HEK293 (cell line): ENCODE results near the gene HOXD3.

Source experiments
- CTCF ChIA-PET: fragments of 350-600 bp; formaldehyde crosslinking; extraction: SDS; loops from one replicate; lab custom pipeline; 2021; ENCODE audit warnings: antibody characterized with exemption; lab: Yijun Ruan, JAX
- POLR2A ChIA-PET: fragments of 300-600 bp; formaldehyde crosslinking; extraction: SDS; loops from one replicate; lab custom pipeline; 2020; ENCODE audit warnings: antibody characterized with exemption, inconsistent platforms; lab: Yijun Ruan, JAX
- H3K27ac ChIP-seq: fragments of 200-500 bp; sonication (Bioruptor generic); 2 replicates; pipeline ENCODE4 v1.5.1; 2014; ENCODE audit warnings: low read depth, low read length, control low read depth, inconsistent platforms; ENCODE audit errors: extremely low read depth
- H3K36me3 ChIP-seq, 2 experiments: fragments of 200-500 bp in 1 of 2; sonication (Bioruptor generic) in 1 of 2; 1 replicate in 1 of 2; 2 replicates in 1 of 2; pipeline ENCODE4 v1.5.1; 2014 to 2017; ENCODE audit warnings: inconsistent platforms in 2 of 2, low read length in 2 of 2; ENCODE audit not compliant: control insufficient read depth in 2 of 2, insufficient read depth in 1 of 2
- H3K4me1 ChIP-seq: fragments of 200-500 bp; sonication (Bioruptor generic); 2 replicates; pipeline ENCODE4 v1.5.1; 2014; ENCODE audit warnings: mild to moderate bottlenecking, low read length, inconsistent platforms; ENCODE audit not compliant: control insufficient read depth, insufficient read depth
- H3K4me3 ChIP-seq: 2 replicates; pipeline ENCODE4 v1.5.1; 2011; ENCODE audit warnings: low read depth, mild to moderate bottlenecking, control low read depth, low read length, moderate library complexity
- H3K9me3 ChIP-seq: fragments of 200-500 bp; sonication (Bioruptor generic); 2 replicates; pipeline ENCODE4 v1.5.1; 2014; ENCODE audit warnings: low read depth, low read length, inconsistent platforms; ENCODE audit not compliant: control insufficient read depth, insufficient read depth
- HOXC10 ChIP-seq: sonication (generic); formaldehyde crosslinking; IDR thresholded peaks from 2 replicates; pipeline ENCODE4 v1.8.1; 2023; ENCODE audit warnings: mild to moderate bottlenecking, missing genetic modification reagents
- KLF10 ChIP-seq: fragments of 450-650 bp; IDR thresholded peaks from 2 replicates; pipeline ENCODE4 v1.5.1; 2018; ENCODE audit warnings: missing biosample characterization, mild to moderate bottlenecking, missing genetic modification characterization
- OSR2 ChIP-seq: fragments of 450-650 bp; formaldehyde crosslinking; IDR thresholded peaks from 2 replicates; pipeline ENCODE4 v1.5.1; 2016; ENCODE audit warnings: missing biosample characterization, missing genetic modification characterization
- PRDM10 ChIP-seq: fragments of 450-650 bp; formaldehyde crosslinking; IDR thresholded peaks from 2 replicates; pipeline ENCODE4 v1.5.1; 2016; ENCODE audit warnings: missing biosample characterization, missing genetic modification characterization
- SCRT2 ChIP-seq: fragments of 450-650 bp; formaldehyde crosslinking; IDR thresholded peaks from 2 replicates; pipeline ENCODE4 v1.5.1; 2016; ENCODE audit warnings: missing biosample characterization, missing genetic modification characterization
- TCF7L2 ChIP-seq: IDR thresholded peaks from 2 replicates; pipeline ENCODE4 v1.6.1; 2011; ENCODE audit warnings: low read depth, mild to moderate bottlenecking, inconsistent platforms, low read length, moderate library complexity, borderline replicate concordance
- ZEB2 ChIP-seq: fragments of 450-650 bp; formaldehyde crosslinking; IDR thresholded peaks from 2 replicates; pipeline ENCODE4 v1.5.1; 2016; ENCODE audit warnings: missing biosample characterization, missing genetic modification characterization
- ZFP41 ChIP-seq: fragments of 450-650 bp; formaldehyde crosslinking; IDR thresholded peaks from 2 replicates; pipeline ENCODE4 v1.5.1; 2016; ENCODE audit warnings: missing biosample characterization, missing genetic modification characterization, borderline replicate concordance
- ZIC2 ChIP-seq: fragments of 450-650 bp; formaldehyde crosslinking; IDR thresholded peaks from 2 replicates; pipeline ENCODE4 v1.5.1; 2016; ENCODE audit warnings: missing biosample characterization, missing genetic modification characterization
- ZNF114 ChIP-seq: fragments of 450-650 bp; formaldehyde crosslinking; IDR thresholded peaks from 2 replicates; pipeline ENCODE4 v1.5.0; 2017; ENCODE audit warnings: missing biosample characterization, missing genetic modification characterization
- ZNF544 ChIP-seq: fragments of 450-650 bp; formaldehyde crosslinking; IDR thresholded peaks from 2 replicates; pipeline ENCODE4 v1.5.0; 2017; ENCODE audit warnings: missing biosample characterization, missing genetic modification characterization
- ZNF560 ChIP-seq: fragments of 450-650 bp; formaldehyde crosslinking; IDR thresholded peaks from 2 replicates; pipeline ENCODE4 v1.5.1; 2017; ENCODE audit warnings: missing biosample characterization, missing genetic modification characterization, borderline replicate concordance
- ZNF596 ChIP-seq: fragments of 450-650 bp; IDR thresholded peaks from 2 replicates; pipeline ENCODE4 v1.5.0; 2018; ENCODE audit warnings: missing biosample characterization, mild to moderate bottlenecking, missing genetic modification characterization, moderate library complexity
- ZNF624 ChIP-seq: fragments of 450-650 bp; formaldehyde crosslinking; IDR thresholded peaks from 2 replicates; pipeline ENCODE4 v1.5.1; 2017; ENCODE audit warnings: missing biosample characterization, missing genetic modification characterization
- ZNF626 ChIP-seq: fragments of 450-650 bp; sonication (Bioruptor Pico); formaldehyde crosslinking; IDR thresholded peaks from 2 replicates; pipeline ENCODE4 v1.5.1; 2018; ENCODE audit warnings: missing biosample characterization, missing genetic modification characterization, inconsistent platforms
- ZNF658 ChIP-seq: fragments of 450-650 bp; formaldehyde crosslinking; IDR thresholded peaks from 2 replicates; pipeline ENCODE4; 2016; ENCODE audit warnings: missing biosample characterization, missing genetic modification characterization
- ZNF660 ChIP-seq: fragments of 450-650 bp; IDR thresholded peaks from 2 replicates; pipeline ENCODE4 v1.5.1; 2018; ENCODE audit warnings: missing biosample characterization, mild to moderate bottlenecking, missing genetic modification characterization
- ZNF777 ChIP-seq: fragments of 450-650 bp; formaldehyde crosslinking; IDR thresholded peaks from 2 replicates; pipeline ENCODE4 v1.5.1; 2017; ENCODE audit warnings: missing biosample characterization, missing genetic modification characterization, borderline replicate concordance
- TF ChIP-seq, protein P1 (sequence below): fragments of 450-650 bp; formaldehyde crosslinking; IDR thresholded peaks from 2 replicates; pipeline ENCODE4 v1.5.1; 2017; ENCODE audit warnings: missing biosample characterization, missing genetic modification characterization
- TF ChIP-seq, protein P2 (sequence below): fragments of 450-650 bp; formaldehyde crosslinking; IDR thresholded peaks from 2 replicates; pipeline ENCODE4 v1.5.1; 2016; ENCODE audit warnings: missing biosample characterization, missing genetic modification characterization
- TF ChIP-seq, protein P3 (sequence below): fragments of 450-650 bp; formaldehyde crosslinking; IDR thresholded peaks from 2 replicates; pipeline ENCODE4 v1.5.1; 2017; ENCODE audit warnings: missing biosample characterization, missing genetic modification characterization
- TF ChIP-seq, protein P4 (sequence below): fragments of 450-650 bp; formaldehyde crosslinking; IDR thresholded peaks from 2 replicates; pipeline ENCODE4 v1.5.1; 2016; ENCODE audit warnings: missing biosample characterization, missing genetic modification characterization

HOXD3 gene

GRCh38 chr2:176161825-176162626 is 4.9 kb downstream of the HOXD3 start (continued):
- TF ChIP-seq PRDM10 (tag by site-specific recombination): no peak
- TF ChIP-seq, all 188 proteins: peak for 0

- H3K27ac ChIP-seq: no peak overlapping the region
- H3K36me3 ChIP-seq: peaks cover 0 to 18% of the 10 kb centered on the region in 2 experiments
- no peak for TF ChIP-seq ZNF626 (tag by site-specific recombination)
- no peak for TF ChIP-seq ZNF596 (tag by site-specific recombination)
- TF ChIP-seq, protein P1, sequence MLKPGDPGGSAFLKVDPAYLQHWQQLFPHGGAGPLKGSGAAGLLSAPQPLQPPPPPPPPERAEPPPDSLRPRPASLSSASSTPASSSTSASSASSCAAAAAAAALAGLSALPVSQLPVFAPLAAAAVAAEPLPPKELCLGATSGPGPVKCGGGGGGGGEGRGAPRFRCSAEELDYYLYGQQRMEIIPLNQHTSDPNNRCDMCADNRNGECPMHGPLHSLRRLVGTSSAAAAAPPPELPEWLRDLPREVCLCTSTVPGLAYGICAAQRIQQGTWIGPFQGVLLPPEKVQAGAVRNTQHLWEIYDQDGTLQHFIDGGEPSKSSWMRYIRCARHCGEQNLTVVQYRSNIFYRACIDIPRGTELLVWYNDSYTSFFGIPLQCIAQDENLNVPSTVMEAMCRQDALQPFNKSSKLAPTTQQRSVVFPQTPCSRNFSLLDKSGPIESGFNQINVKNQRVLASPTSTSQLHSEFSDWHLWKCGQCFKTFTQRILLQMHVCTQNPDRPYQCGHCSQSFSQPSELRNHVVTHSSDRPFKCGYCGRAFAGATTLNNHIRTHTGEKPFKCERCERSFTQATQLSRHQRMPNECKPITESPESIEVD (tag by site-specific recombination): no peak
- TF ChIP-seq KLF10: no peak
- TF ChIP-seq SCRT2 (tag by site-specific recombination): no peak
- TF ChIP-seq OSR2 (tag by site-specific recombination): no peak
- no peak for TF ChIP-seq ZIC2 (tag by site-specific recombination)
- TF ChIP-seq ZFP41 (tag by site-specific recombination): no peak
- no peak for TF ChIP-seq ZNF660 (tag by site-specific recombination)
- TF ChIP-seq ZNF114 (tag by site-specific recombination): no peak
- no peak for TF ChIP-seq ZNF560 (tag by site-specific recombination)
- no peaks in the 10 kb centered on the region for H3K4me1 ChIP-seq
- ChIA-PET CTCF (no interaction called here), POLR2A (no interaction called here)
- no peaks in the 10 kb centered on the region for H3K9me3 ChIP-seq
- no peak overlapping the region for H3K4me3 ChIP-seq
These were observed 6.0 kb downstream of the HOXD3 start for GRCh38 chr2:176162911-176163671.

- ChIA-PET POLR2A (no interaction called here), CTCF (no interaction called here)
- Histone ChIP-seq H3K9me3 (no peaks in the 10 kb centered on the region), H3K36me3 (peaks cover 0 to 18% of the 10 kb centered on the region in 2 experiments), H3K4me1 (no peaks in the 10 kb centered on the region), H3K4me3 (no peak overlapping the region), H3K27ac (no peak overlapping the region)
- TF ChIP-seq, protein P2, sequence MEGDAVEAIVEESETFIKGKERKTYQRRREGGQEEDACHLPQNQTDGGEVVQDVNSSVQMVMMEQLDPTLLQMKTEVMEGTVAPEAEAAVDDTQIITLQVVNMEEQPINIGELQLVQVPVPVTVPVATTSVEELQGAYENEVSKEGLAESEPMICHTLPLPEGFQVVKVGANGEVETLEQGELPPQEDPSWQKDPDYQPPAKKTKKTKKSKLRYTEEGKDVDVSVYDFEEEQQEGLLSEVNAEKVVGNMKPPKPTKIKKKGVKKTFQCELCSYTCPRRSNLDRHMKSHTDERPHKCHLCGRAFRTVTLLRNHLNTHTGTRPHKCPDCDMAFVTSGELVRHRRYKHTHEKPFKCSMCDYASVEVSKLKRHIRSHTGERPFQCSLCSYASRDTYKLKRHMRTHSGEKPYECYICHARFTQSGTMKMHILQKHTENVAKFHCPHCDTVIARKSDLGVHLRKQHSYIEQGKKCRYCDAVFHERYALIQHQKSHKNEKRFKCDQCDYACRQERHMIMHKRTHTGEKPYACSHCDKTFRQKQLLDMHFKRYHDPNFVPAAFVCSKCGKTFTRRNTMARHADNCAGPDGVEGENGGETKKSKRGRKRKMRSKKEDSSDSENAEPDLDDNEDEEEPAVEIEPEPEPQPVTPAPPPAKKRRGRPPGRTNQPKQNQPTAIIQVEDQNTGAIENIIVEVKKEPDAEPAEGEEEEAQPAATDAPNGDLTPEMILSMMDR (tag by site-specific recombination): no peak
- TF ChIP-seq ZEB2 (no peak), ZNF544 (tag by site-specific recombination) (no peak), ZNF624 (tag by site-specific recombination) (no peak), ZNF658 (tag by site-specific recombination) (no peak), TCF7L2 (no peak), HOXC10 (CRISPR knock-in tag) (no peak), ZNF777 (tag by site-specific recombination) (no peak)
- TF ChIP-seq, protein P3, sequence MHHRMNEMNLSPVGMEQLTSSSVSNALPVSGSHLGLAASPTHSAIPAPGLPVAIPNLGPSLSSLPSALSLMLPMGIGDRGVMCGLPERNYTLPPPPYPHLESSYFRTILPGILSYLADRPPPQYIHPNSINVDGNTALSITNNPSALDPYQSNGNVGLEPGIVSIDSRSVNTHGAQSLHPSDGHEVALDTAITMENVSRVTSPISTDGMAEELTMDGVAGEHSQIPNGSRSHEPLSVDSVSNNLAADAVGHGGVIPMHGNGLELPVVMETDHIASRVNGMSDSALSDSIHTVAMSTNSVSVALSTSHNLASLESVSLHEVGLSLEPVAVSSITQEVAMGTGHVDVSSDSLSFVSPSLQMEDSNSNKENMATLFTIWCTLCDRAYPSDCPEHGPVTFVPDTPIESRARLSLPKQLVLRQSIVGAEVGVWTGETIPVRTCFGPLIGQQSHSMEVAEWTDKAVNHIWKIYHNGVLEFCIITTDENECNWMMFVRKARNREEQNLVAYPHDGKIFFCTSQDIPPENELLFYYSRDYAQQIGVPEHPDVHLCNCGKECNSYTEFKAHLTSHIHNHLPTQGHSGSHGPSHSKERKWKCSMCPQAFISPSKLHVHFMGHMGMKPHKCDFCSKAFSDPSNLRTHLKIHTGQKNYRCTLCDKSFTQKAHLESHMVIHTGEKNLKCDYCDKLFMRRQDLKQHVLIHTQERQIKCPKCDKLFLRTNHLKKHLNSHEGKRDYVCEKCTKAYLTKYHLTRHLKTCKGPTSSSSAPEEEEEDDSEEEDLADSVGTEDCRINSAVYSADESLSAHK (tag by site-specific recombination): no peak
- TF ChIP-seq, protein P4, sequence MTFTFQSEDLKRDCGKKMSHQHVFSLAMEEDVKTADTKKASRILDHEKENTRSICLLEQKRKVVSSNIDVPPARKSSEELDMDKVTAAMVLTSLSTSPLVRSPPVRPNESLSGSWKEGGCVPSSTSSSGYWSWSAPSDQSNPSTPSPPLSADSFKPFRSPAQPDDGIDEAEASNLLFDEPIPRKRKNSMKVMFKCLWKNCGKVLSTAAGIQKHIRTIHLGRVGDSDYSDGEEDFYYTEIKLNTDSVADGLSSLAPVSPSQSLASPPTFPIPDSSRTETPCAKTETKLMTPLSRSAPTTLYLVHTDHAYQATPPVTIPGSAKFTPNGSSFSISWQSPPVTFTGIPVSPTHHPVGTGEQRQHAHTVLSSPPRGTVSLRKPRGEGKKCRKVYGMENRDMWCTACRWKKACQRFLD (tag by site-specific recombination): no peak
These were observed 6.6 kb downstream of the HOXD3 start for GRCh38 chr2:176163672-176164056.
